DOHH2 (cell line): ENCODE results near the gene ST3GAL4.

Experiments
- H3F3A ChIP-seq: fragments of 200-600 bp; sonication (generic), shearing (Covaris generic); 2 replicates; pipeline ENCODE4 v1.6.0; 2016; ENCODE audit warnings: antibody characterized with exemption, mild to moderate bottlenecking; ENCODE audit not compliant: control insufficient read depth, insufficient read depth
- H3K27ac ChIP-seq: fragments of 200-600 bp; sonication (generic); 2 replicates; pipeline ENCODE4 v1.5.1; 2014; ENCODE audit warnings: low read depth, mild to moderate bottlenecking, low read length, moderate library complexity
- H3K27me3 ChIP-seq: fragments of 200-600 bp; sonication (generic); 2 replicates; pipeline ENCODE4 v1.6.1; 2014; ENCODE audit warnings: mild to moderate bottlenecking, low read length, mixed read lengths; ENCODE audit not compliant: control insufficient read depth
- H3K36me3 ChIP-seq: fragments of 200-600 bp; sonication (generic); 2 replicates; pipeline ENCODE4 v1.6.1; 2014; ENCODE audit warnings: mild to moderate bottlenecking, low read length, moderate library complexity, mixed read lengths; ENCODE audit not compliant: control insufficient read depth
- H3K4me1 ChIP-seq: fragments of 200-600 bp; sonication (generic); 2 replicates; pipeline ENCODE4 v1.6.1; 2014; ENCODE audit warnings: mild to moderate bottlenecking, low read length, mixed read lengths; ENCODE audit not compliant: control insufficient read depth
- H3K4me2 ChIP-seq: fragments of 200-600 bp; sonication (generic); 2 replicates; pipeline ENCODE4 v1.6.0; 2014; ENCODE audit warnings: mild to moderate bottlenecking, low read length, moderate library complexity
- H3K4me3 ChIP-seq: fragments of 200-600 bp; sonication (generic); 2 replicates; pipeline ENCODE4 v1.5.1; 2014; ENCODE audit warnings: mild to moderate bottlenecking, low read length, mixed read lengths
- H3K79me2 ChIP-seq: fragments of 200-600 bp; sonication (generic); 2 replicates; pipeline ENCODE4 v1.6.1; 2014; ENCODE audit warnings: mild to moderate bottlenecking, low read length, mixed read lengths; ENCODE audit not compliant: control insufficient read depth
- H3K9me2 ChIP-seq: fragments of 200-600 bp; sonication (generic); replicated peaks from 2 replicates; pipeline ENCODE4 v1.6.1; 2014; ENCODE audit warnings: mild to moderate bottlenecking, low read length, mixed read lengths; ENCODE audit not compliant: control insufficient read depth
- H3K9me3 ChIP-seq: fragments of 200-600 bp; sonication (generic); 2 replicates; pipeline ENCODE4 v1.6.1; 2014; ENCODE audit warnings: antibody characterized with exemption, low read length, mixed read lengths; ENCODE audit not compliant: control insufficient read depth, insufficient read depth
- H4K20me1 ChIP-seq: fragments of 200-600 bp; sonication (generic); 2 replicates; pipeline ENCODE4 v1.6.0; 2014; ENCODE audit warnings: low read depth, mild to moderate bottlenecking, antibody characterized with exemption, low read length, moderate library complexity; ENCODE audit not compliant: control insufficient read depth, insufficient read depth
- CTCF ChIP-seq: fragments of 200-600 bp; sonication (generic); IDR thresholded peaks from one replicate; pipeline ENCODE4 v1.5.1; 2014; ENCODE audit warnings: antibody characterized with exemption, mild to moderate bottlenecking, low read depth, low read length; ENCODE audit not compliant: poor library complexity, severe bottlenecking
- EZH2phosphoT487 ChIP-seq: fragments of 200-600 bp; sonication (generic); IDR thresholded peaks from 2 replicates; pipeline ENCODE4 v1.6.1; 2017; ENCODE audit warnings: borderline replicate concordance, mild to moderate bottlenecking, antibody characterized with exemption, low read length, moderate library complexity, mixed read lengths

Gene ST3GAL4

GRCh38 chr11:126317432-126317755, 38.1 kb upstream of the ST3GAL4 start:
- TF ChIP-seq CTCF, result no peak
- no peaks in the 10 kb centered on the region for H3K9me2 ChIP-seq
- H3K79me2 ChIP-seq, result peaks cover 19% of the 10 kb centered on the region
- no peaks in the 10 kb centered on the region for H3F3A ChIP-seq
- H3K27me3 ChIP-seq, result no peaks in the 10 kb centered on the region
- no peak overlapping the region for H3K27ac ChIP-seq
- no peaks in the 10 kb centered on the region for H3K9me3 ChIP-seq
- H4K20me1 ChIP-seq, result no peaks in the 10 kb centered on the region; the same call in 1 of the 2 replicates
- peaks cover 23% of the 10 kb centered on the region for H3K36me3 ChIP-seq
- H3K4me1 ChIP-seq, result peaks cover 3% of the 10 kb centered on the region; the same call in 1 of the 2 replicates
- no peak overlapping the region for H3K4me2 ChIP-seq
- H3K4me3 ChIP-seq, result no peak overlapping the region

GRCh38 chr11:126317756-126318573, 37.5 kb upstream of the ST3GAL4 start:
- H3K27me3 ChIP-seq, result no peaks in the 10 kb centered on the region
- H3F3A ChIP-seq, result no peaks in the 10 kb centered on the region
- H3K9me3 ChIP-seq, result no peaks in the 10 kb centered on the region
- peaks cover 3% of the 10 kb centered on the region; the same call in 1 of the 2 replicates for H3K4me1 ChIP-seq
- no peak for TF ChIP-seq EZH2phosphoT487
- TF ChIP-seq CTCF, result no peak
- no peaks in the 10 kb centered on the region for H3K9me2 ChIP-seq
- no peak overlapping the region for H3K4me2 ChIP-seq
- H3K79me2 ChIP-seq, result peaks cover 17% of the 10 kb centered on the region
- H3K27ac ChIP-seq, result no peak overlapping the region
- H4K20me1 ChIP-seq, result no peaks in the 10 kb centered on the region; the same call in 1 of the 2 replicates
- H3K4me3 ChIP-seq, result no peak overlapping the region
- peaks cover 21% of the 10 kb centered on the region for H3K36me3 ChIP-seq

GRCh38 chr11:126318574-126319373, 36.7 kb upstream of the ST3GAL4 start:
- Histone ChIP-seq H3K27ac (no peak overlapping the region), H3K9me2 (no peaks in the 10 kb centered on the region), H3K9me3 (no peaks in the 10 kb centered on the region), H3K79me2 (peaks cover 17% of the 10 kb centered on the region), H3K27me3 (no peaks in the 10 kb centered on the region), H3K36me3 (peaks cover 15% of the 10 kb centered on the region), H3F3A (no peaks in the 10 kb centered on the region), H3K4me3 (no peak overlapping the region), H4K20me1 (no peaks in the 10 kb centered on the region; the same call in 1 of the 2 replicates), H3K4me2 (no peak overlapping the region), H3K4me1 (peaks cover 3% of the 10 kb centered on the region; the same call in 1 of the 2 replicates)
- TF ChIP-seq CTCF (no peak), EZH2phosphoT487 (no peak)
